Fibroblast of lung (primary cell): ENCODE measurements around the gene NDC80. TPM values are rescaled to one million over a fixed set of nuclear protein-coding genes. Genes with fewer than 3 reads are reported as not detected.

Experiments used
- DNase-seq, 2 donors: peaks; one replicate each; pipeline versions ENCODE4 v3.0.0 to v3.0.0-alpha.2; 2010; ENCODE audit warnings: low read depth in 2 of 2
- H2AFZ ChIP-seq: 2 replicates; pipeline ENCODE4 v1.5.1; 2012; ENCODE audit warnings: low read length, control low read depth, inconsistent platforms
- H3K27ac ChIP-seq: 2 replicates; pipeline ENCODE4 v1.5.1; 2011; ENCODE audit warnings: low read length, control low read depth; ENCODE audit not compliant: insufficient read depth
- H3K27me3 ChIP-seq: 2 replicates; pipeline ENCODE4 v1.5.1; 2011; ENCODE audit warnings: mild to moderate bottlenecking, low read length; ENCODE audit not compliant: control insufficient read depth, insufficient read depth
- H3K36me3 ChIP-seq: 2 replicates; pipeline ENCODE4 v1.5.1; 2011; ENCODE audit warnings: low read length; ENCODE audit not compliant: control insufficient read depth, insufficient read depth
- H3K4me1 ChIP-seq: 2 replicates; pipeline ENCODE4 v1.5.1; 2011; ENCODE audit warnings: low read length; ENCODE audit not compliant: control insufficient read depth, insufficient read depth; ENCODE audit errors: extremely low read depth
- H3K4me2 ChIP-seq: 2 replicates; pipeline ENCODE4 v1.5.1; 2011; ENCODE audit warnings: low read length, control low read depth; ENCODE audit not compliant: insufficient read depth; ENCODE audit errors: extremely low read depth
- H3K4me3 ChIP-seq, 4 experiments: fragments of 200-600 bp in 1 of 4; sonication (generic) in 1 of 4; replicated peaks in 1 of 4; 2 replicates each; pipeline ENCODE4 v1.5.1; 2011 to 2016; ENCODE audit warnings: low read length in 4 of 4, low read depth in 3 of 4, mild to moderate bottlenecking in 3 of 4, control low read depth in 2 of 4, inconsistent platforms in 1 of 4, mixed read lengths in 1 of 4; ENCODE audit not compliant: insufficient read depth in 1 of 4; ENCODE audit errors: control extremely low read depth in 1 of 4
- H3K79me2 ChIP-seq: 2 replicates; pipeline ENCODE4 v1.5.1; 2012; ENCODE audit warnings: mild to moderate bottlenecking, low read length, inconsistent platforms; ENCODE audit not compliant: control insufficient read depth, insufficient read depth
- H3K9ac ChIP-seq: 2 replicates; pipeline ENCODE4 v1.5.1; 2011; ENCODE audit warnings: mild to moderate bottlenecking, low read length, control low read depth; ENCODE audit not compliant: insufficient read depth
- H3K9me3 ChIP-seq: 2 replicates; pipeline ENCODE4 v1.5.1; 2012; ENCODE audit warnings: low read depth, low read length; ENCODE audit not compliant: control insufficient read depth, insufficient read depth
- H4K20me1 ChIP-seq: 2 replicates; pipeline ENCODE4 v1.5.1; 2011; ENCODE audit warnings: low read length; ENCODE audit not compliant: control insufficient read depth, insufficient read depth; ENCODE audit errors: extremely low read depth
- CTCF ChIP-seq, 2 donors: IDR thresholded peaks in 1 of 2; conservative IDR thresholded peaks in 1 of 2; 1 replicate in 1 of 2; 2 replicates in 1 of 2; pipeline ENCODE4 v1.5.1; 2011 to 2012; ENCODE audit warnings: low read length in 2 of 2, control low read depth in 1 of 2, inconsistent platforms in 1 of 2, low read depth in 1 of 2, mild to moderate bottlenecking in 1 of 2
- EZH2 ChIP-seq: IDR thresholded peaks from 2 replicates; pipeline ENCODE4 v1.5.1; 2012; ENCODE audit warnings: low read length, control low read depth, mild to moderate bottlenecking; ENCODE audit errors: missing control alignments
- polyA plus RNA-seq, 2 donors: library from polyadenylated mRNA; depleted of rRNA in 1 of 2; stranded (reverse) in 1 of 2; unstranded in 1 of 2; fragments of >200 nt; gene quantifications; 2 replicates each; pipeline ENCODE4 v1.2.1, GENCODE V29; 2011 to 2012; ENCODE audit warnings: missing spikeins in 1 of 2
- total RNA-seq: library from RNA; depleted of rRNA; stranded (reverse); fragments of >200 nt; gene quantifications from 2 replicates; pipeline ENCODE4 v1.2.1, GENCODE V29; 2014

Gene NDC80
- total and polyA plus RNA-seq, 2 donors (not counting 1 experiment from before 2014, with no cell fraction given), result 8.3 to 9.7 TPM

GRCh38 chr18:2609604-2610003 is 38.2 kb downstream of the NDC80 start:
- no peak overlapping the region for H3K4me2 ChIP-seq
- H2AFZ ChIP-seq, result no peak overlapping the region
- no peaks in the 10 kb centered on the region for H4K20me1 ChIP-seq
- H3K27me3 ChIP-seq, result no peaks in the 10 kb centered on the region
- peaks cover 4% of the 10 kb centered on the region for H3K36me3 ChIP-seq
- no peaks in the 10 kb centered on the region for H3K4me1 ChIP-seq
- TF ChIP-seq CTCF (conservative IDR thresholded peaks at IDR 0.05 in 1 of 2, IDR thresholded peaks at IDR 0.05 in 1 of 2; ENCODE audit: low read depth in 1 of 2, low read length in 2 of 2) (no peak), EZH2 (no peak)
- no peak for DNase-seq
- H3K9ac ChIP-seq, result no peak overlapping the region
- H3K4me3 ChIP-seq, result no peak overlapping the region
- no peaks in the 10 kb centered on the region for H3K9me3 ChIP-seq
- H3K79me2 ChIP-seq, result no peaks in the 10 kb centered on the region
- H3K27ac ChIP-seq, result no peak overlapping the region

- Histone ChIP-seq H3K36me3 (peaks cover 9% of the 10 kb centered on the region), H3K79me2 (no peaks in the 10 kb centered on the region), H3K4me2 (no peak overlapping the region), H2AFZ (no peak overlapping the region), H3K9me3 (no peaks in the 10 kb centered on the region), H4K20me1 (no peaks in the 10 kb centered on the region), H3K4me3 (no peak overlapping the region), H3K9ac (no peak overlapping the region), H3K27ac (no peak overlapping the region), H3K27me3 (no peaks in the 10 kb centered on the region), H3K4me1 (no peaks in the 10 kb centered on the region)
- no peak for DNase-seq
- TF ChIP-seq CTCF (conservative IDR thresholded peaks at IDR 0.05 in 1 of 2, IDR thresholded peaks at IDR 0.05 in 1 of 2; ENCODE audit: low read depth in 1 of 2, low read length in 2 of 2), result no peak
- TF ChIP-seq EZH2, result no peak
Measured at GRCh38 chr18:2610549-2610948, 39.2 kb downstream of the NDC80 start.

- Histone ChIP-seq H3K9me3 (no peaks in the 10 kb centered on the region), H2AFZ (no peak overlapping the region), H3K4me1 (no peaks in the 10 kb centered on the region), H4K20me1 (no peaks in the 10 kb centered on the region), H3K36me3 (peaks cover 9% of the 10 kb centered on the region), H3K4me2 (no peak overlapping the region), H3K27ac (no peak overlapping the region), H3K27me3 (no peaks in the 10 kb centered on the region), H3K4me3 (no peak overlapping the region), H3K79me2 (no peaks in the 10 kb centered on the region), H3K9ac (no peak overlapping the region)
- TF ChIP-seq EZH2 (no peak), CTCF (conservative IDR thresholded peaks at IDR 0.05 in 1 of 2, IDR thresholded peaks at IDR 0.05 in 1 of 2; ENCODE audit: low read depth in 1 of 2, low read length in 2 of 2) (no peak)
- DNase-seq, result peak in 1 of 2 donors; percentile 67
Measured at GRCh38 chr18:2612996-2613395, 41.6 kb downstream of the NDC80 start.
